H1 (cell line): ENCODE results near the gene ZNF248. TPM values are rescaled to one million over a fixed set of nuclear protein-coding genes. Genes with fewer than 3 reads are reported as not detected.

Experiments
- CTCF ChIA-PET: fragments of 300-600 bp; sonication (Branson Sonifier 250); formaldehyde crosslinking; loops from one replicate; lab custom pipeline; 2021; ENCODE audit not compliant: partially characterized antibody; lab: Charles Lee
- POLR2A ChIA-PET: fragments of 300-600 bp; sonication (Branson Sonifier 250); formaldehyde crosslinking; loops from one replicate; lab custom pipeline; 2021; ENCODE audit warnings: inconsistent platforms; ENCODE audit not compliant: partially characterized antibody; lab: Charles Lee
- DNase-seq, 2 experiments: peaks; one replicate each; pipeline versions ENCODE4 v3.0.0 to v3.0.0-alpha.2; 2010 to 2022; ENCODE audit warnings: low spot score in 2 of 2, low read depth in 1 of 2, mixed read lengths in 1 of 2
- FAIRE-seq: peaks from 2 replicates; lab custom pipeline; 2011; peaks lifted over from hg19 to GRCh38; lab: Jason Lieb, UNC
- H2AFZ ChIP-seq: 2 replicates; pipeline ENCODE4 v1.8.1; 2012; ENCODE audit warnings: low read length, inconsistent platforms
- H2AK5ac ChIP-seq: 2 replicates; pipeline ENCODE4 v1.6.1; 2013; ENCODE audit warnings: low read depth, low read length
- H2BK120ac ChIP-seq: replicated peaks from 2 replicates; pipeline ENCODE3; 2013; ENCODE audit warnings: low read depth, low read length, inconsistent platforms
- H2BK12ac ChIP-seq: 2 replicates; pipeline ENCODE4 v1.6.1; 2013; ENCODE audit warnings: low read depth, low read length
- H2BK15ac ChIP-seq: 2 replicates; pipeline ENCODE4 v1.6.1; 2013; ENCODE audit warnings: low read length
- H2BK20ac ChIP-seq: 2 replicates; pipeline ENCODE4 v1.6.1; 2013; ENCODE audit warnings: low read length
- H2BK5ac ChIP-seq: 2 replicates; pipeline ENCODE4 v1.6.1; 2013; ENCODE audit warnings: low read depth, low read length
- H3K14ac ChIP-seq: 2 replicates; pipeline ENCODE4 v1.6.1; 2013; ENCODE audit warnings: inconsistent platforms; ENCODE audit not compliant: insufficient read length
- H3K18ac ChIP-seq: 2 replicates; pipeline ENCODE4 v1.6.1; 2013; ENCODE audit warnings: low read length; ENCODE audit errors: extremely low read depth
- H3K23ac ChIP-seq: 2 replicates; pipeline ENCODE4 v1.6.1; 2013; ENCODE audit warnings: inconsistent platforms; ENCODE audit not compliant: insufficient read length
- H3K23me2 ChIP-seq: 2 replicates; pipeline ENCODE4 v1.6.1; 2013; ENCODE audit warnings: low read depth, low read length
- H3K27ac ChIP-seq: 2 replicates; pipeline ENCODE4 v1.6.1; 2011; ENCODE audit warnings: low read depth, low read length, inconsistent platforms
- H3K27me3 ChIP-seq, 4 experiments: replicated peaks in 1 of 4; 1 replicate in 1 of 4; 2 replicates in 3 of 4; pipeline versions ENCODE4 v1.6.1 to v1.8.1; 2011 to 2013; ENCODE audit warnings: low read length in 3 of 4, mild to moderate bottlenecking in 3 of 4, inconsistent platforms in 2 of 4, mixed read lengths in 2 of 4, moderate library complexity in 1 of 4; ENCODE audit not compliant: control insufficient read depth in 3 of 4, insufficient read depth in 3 of 4; ENCODE audit errors: extremely low read depth in 1 of 4
- H3K36me3 ChIP-seq, 4 experiments: 2 replicates each; pipeline versions ENCODE4 v1.6.1 to v1.8.1; 2011 to 2013; ENCODE audit warnings: mild to moderate bottlenecking in 4 of 4, low read length in 3 of 4, moderate library complexity in 2 of 4, control low read depth in 1 of 4, inconsistent platforms in 1 of 4; ENCODE audit not compliant: insufficient read depth in 4 of 4, control insufficient read depth in 2 of 4
- H3K4ac ChIP-seq: replicated peaks from 2 replicates; pipeline ENCODE3; 2013; ENCODE audit warnings: low read length, low read depth, mixed read lengths, inconsistent platforms; ENCODE audit not compliant: insufficient read length
- H3K4me1 ChIP-seq, 4 experiments: replicated peaks in 1 of 4; 1 replicate in 1 of 4; 2 replicates in 3 of 4; pipeline versions ENCODE4 v1.6.1 to v1.8.1; 2011 to 2013; ENCODE audit warnings: low read length in 3 of 4, inconsistent platforms in 2 of 4, mixed read lengths in 1 of 4; ENCODE audit not compliant: insufficient read depth in 4 of 4, control insufficient read depth in 3 of 4
- H3K4me2 ChIP-seq, 2 experiments: 2 replicates each; pipeline versions ENCODE4 v1.6.1 to v1.8.1; 2011 to 2013; ENCODE audit warnings: low read depth in 2 of 2, low read length in 2 of 2, control low read depth in 1 of 2, inconsistent platforms in 1 of 2, mild to moderate bottlenecking in 1 of 2; ENCODE audit not compliant: insufficient read depth in 1 of 2
- H3K4me3 ChIP-seq, 4 experiments: fragments of 200-600, 300-600 bp in 1 of 4; sonication (generic), shearing (Covaris generic), sonication (Bioruptor Twin) in 1 of 4; 2 replicates each; pipeline versions ENCODE4 v1.5.1 to v1.8.1; 2011 to 2016; ENCODE audit warnings: low read length in 4 of 4, low read depth in 3 of 4, control low read depth in 2 of 4, inconsistent platforms in 2 of 4, mild to moderate bottlenecking in 2 of 4, mixed read lengths in 1 of 4, moderate library complexity in 1 of 4; ENCODE audit not compliant: insufficient read depth in 2 of 4; ENCODE audit errors: extremely low read depth in 1 of 4
- H3K56ac ChIP-seq: replicated peaks from 2 replicates; pipeline ENCODE3; 2013; ENCODE audit warnings: low read depth, mild to moderate bottlenecking, mixed read lengths, low read length, inconsistent platforms; ENCODE audit not compliant: insufficient read length
- H3K79me1 ChIP-seq: 2 replicates; pipeline ENCODE4 v1.6.1; 2013; ENCODE audit warnings: low read depth, low read length, control low read depth
- H3K79me2 ChIP-seq, 2 experiments: 2 replicates each; pipeline versions ENCODE4 v1.6.1 to v1.8.1; 2012 to 2013; ENCODE audit warnings: low read length in 2 of 2, mild to moderate bottlenecking in 2 of 2, inconsistent platforms in 1 of 2; ENCODE audit not compliant: insufficient read depth in 2 of 2, control insufficient read depth in 1 of 2
- H3K9ac ChIP-seq, 4 experiments: replicated peaks in 1 of 4; 1 replicate in 1 of 4; 2 replicates in 3 of 4; pipeline versions ENCODE4 v1.6.1 to v1.8.1; 2011 to 2013; ENCODE audit warnings: low read depth in 3 of 4, low read length in 3 of 4, control low read depth in 2 of 4, mild to moderate bottlenecking in 2 of 4, moderate library complexity in 2 of 4, inconsistent platforms in 1 of 4; ENCODE audit errors: extremely low read depth in 1 of 4
- H3K9me3 ChIP-seq, 2 experiments: 2 replicates each; pipeline versions ENCODE4 v1.6.1 to v1.8.1; 2012 to 2013; ENCODE audit warnings: mild to moderate bottlenecking in 2 of 2, moderate library complexity in 2 of 2, control low read depth in 1 of 2, inconsistent platforms in 1 of 2, low read depth in 1 of 2, low read length in 1 of 2, mixed read lengths in 1 of 2; ENCODE audit not compliant: insufficient read depth in 2 of 2
- H4K20me1 ChIP-seq, 2 experiments: replicated peaks in 1 of 2; 2 replicates each; pipeline versions ENCODE3 to v1.8.1; 2011 to 2013; ENCODE audit warnings: inconsistent platforms in 2 of 2, low read length in 2 of 2, mild to moderate bottlenecking in 1 of 2; ENCODE audit not compliant: insufficient read depth in 2 of 2, control insufficient read depth in 1 of 2
- H4K5ac ChIP-seq: 2 replicates; pipeline ENCODE4 v1.6.1; 2013; ENCODE audit warnings: low read length, low read depth, mixed read lengths, inconsistent platforms; ENCODE audit not compliant: insufficient read length
- H4K8ac ChIP-seq: 2 replicates; pipeline ENCODE4 v1.8.0; 2013; ENCODE audit warnings: mild to moderate bottlenecking, moderate library complexity, low read length, inconsistent platforms; ENCODE audit not compliant: insufficient read depth; ENCODE audit errors: extremely low read depth
- H4K91ac ChIP-seq: replicated peaks from 2 replicates; pipeline ENCODE3; 2013; ENCODE audit warnings: low read length, mixed read lengths, inconsistent platforms; ENCODE audit not compliant: insufficient read length
- KDM1A ChIP-seq: fragments of 200-600, 300-600 bp; sonication (generic); IDR thresholded peaks from 2 replicates; pipeline ENCODE4 v1.7.1; 2016; ENCODE audit warnings: mild to moderate bottlenecking, low read length, borderline replicate concordance
- ZNF274 ChIP-seq: IDR thresholded peaks from 2 replicates; pipeline ENCODE4 v1.7.0; 2012; ENCODE audit warnings: low read length, borderline replicate concordance; ENCODE audit errors: extremely low read depth
- whole genome bisulfite sequencing, 2 experiments: shearing (Covaris generic) in 1 of 2; methylation state at CpG; one replicate each; pipeline versions ENCODE4 v1.1.6 to v1.1.7; 2013 to 2015; ENCODE audit warnings: low lambda C conversion rate in 2 of 2, mixed read lengths in 2 of 2, inconsistent platforms in 1 of 2, low coverage in 1 of 2, missing lambda C conversion rate in 1 of 2; ENCODE audit not compliant: insufficient replicate concordance in 2 of 2, insufficient coverage in 1 of 2, insufficient read length in 1 of 2; ENCODE audit errors: extremely low coverage in 1 of 2, missing lambda C conversion rate in 1 of 2; 5-methylcytosine and 5-hydroxymethylcytosine counted together
- polyA plus RNA-seq, 7 experiments: library from polyadenylated mRNA; depleted of rRNA in 3 of 7; stranded (reverse) in 5 of 7; unstranded in 2 of 7; fragments of >200 nt in 5 of 7; fragments of 200-250 nt in 2 of 7; gene quantifications; 1 replicate in 5 of 7; 2 replicates in 1 of 7; 4 replicates in 1 of 7; pipeline versions ENCODE4 v1.2.1 to v1.2.3, GENCODE V29; 2011 to 2013; ENCODE audit warnings: missing spikeins in 2 of 7, mixed read lengths in 2 of 7
- total RNA-seq: library from RNA; stranded (reverse); fragmentation: NEBNext Ultra II Directional; extraction: Animal tissue kit (Norgen Biotek cat#: 25700); gene quantifications from 2 replicates; pipeline ENCODE4 v1.2.1, GENCODE V29; 2021

Gene ZNF248
- total and polyA plus RNA-seq, 2 of the 8 experiments (the other 6 are each of a cell fraction or from before 2014, with no cell fraction given), result 9.1 TPM; not detected in 1

DNA sequence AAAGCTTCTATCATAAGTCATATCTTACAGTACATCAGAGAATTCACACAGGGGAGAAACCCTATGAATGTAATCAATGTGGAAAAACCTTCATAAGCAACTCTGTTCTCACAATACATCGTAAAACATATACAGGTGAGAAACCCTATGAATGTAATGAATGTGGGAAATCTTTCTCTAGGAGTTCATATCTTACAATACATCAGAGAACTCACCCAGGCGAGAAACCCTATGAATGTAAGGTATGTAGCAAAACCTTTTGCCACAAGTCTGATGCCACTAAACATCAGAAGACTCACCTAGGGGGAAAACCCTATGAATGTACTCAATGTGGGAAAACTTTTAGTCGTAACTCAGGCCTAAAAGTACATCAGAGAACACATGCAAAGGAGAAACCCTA is 38.3 kb upstream of the ZNF248 start:
- Histone ChIP-seq H2AK5ac (no peak overlapping the region), H3K18ac (no peak overlapping the region), H2BK20ac (no peak overlapping the region), H3K9ac (no peak overlapping the region), H4K91ac (no peak overlapping the region), H3K79me2 (no peaks in the 10 kb centered on the region), H2BK12ac (no peak overlapping the region), H2BK120ac (no peak overlapping the region), H3K9me3 (peaks cover 46 to 52% of the 10 kb centered on the region in 2 experiments), H2AFZ (no peak overlapping the region), H2BK5ac (no peak overlapping the region)
- DNase-seq, result no peak
- CTCF ChIA-PET, result no interaction called here
- no peak for FAIRE-seq
- no peak for TF ChIP-seq KDM1A
- peak; percentile 71 for TF ChIP-seq ZNF274
- TF ChIP-seq, all 59 proteins: peak for 1
- no peaks in the 10 kb centered on the region for H3K4me1 ChIP-seq
- H3K36me3 ChIP-seq, result no peaks in the 10 kb centered on the region
- H2BK15ac ChIP-seq, result no peak overlapping the region
- no peak overlapping the region for H3K23ac ChIP-seq
- H4K5ac ChIP-seq, result no peak overlapping the region
- H3K4me3 ChIP-seq, result no peak overlapping the region
- 75% methylated on average over 3 of the region's 3 CpGs; no CpG with 5 or more reads in 1 of the 2 experiments for WGBS, 2 experiments
- no peak overlapping the region for H3K56ac ChIP-seq
- H3K27me3 ChIP-seq, result no peaks in the 10 kb centered on the region
- H4K8ac ChIP-seq, result no peak overlapping the region
- H3K4ac ChIP-seq, result no peak overlapping the region
- H3K79me1 ChIP-seq, result no peaks in the 10 kb centered on the region
- no peak overlapping the region for H3K14ac ChIP-seq
- POLR2A ChIA-PET, result no interaction called here
- no peaks in the 10 kb centered on the region for H4K20me1 ChIP-seq
- no peak overlapping the region for H3K27ac ChIP-seq
- H3K4me2 ChIP-seq, result no peak overlapping the region
- H3K23me2 ChIP-seq, result no peaks in the 10 kb centered on the region
